ENCODE measurements around the gene GASK1A. TPM values are rescaled to one million over a fixed set of nuclear protein-coding genes. Genes with fewer than 3 reads are reported as not detected.

The GASK1A gene
- total and polyA plus RNA-seq, 2 of the 8 experiments (the other 6 are each of a cell fraction or from before 2014, with no cell fraction given), result 4.7 to 7.9 TPM

DNA sequence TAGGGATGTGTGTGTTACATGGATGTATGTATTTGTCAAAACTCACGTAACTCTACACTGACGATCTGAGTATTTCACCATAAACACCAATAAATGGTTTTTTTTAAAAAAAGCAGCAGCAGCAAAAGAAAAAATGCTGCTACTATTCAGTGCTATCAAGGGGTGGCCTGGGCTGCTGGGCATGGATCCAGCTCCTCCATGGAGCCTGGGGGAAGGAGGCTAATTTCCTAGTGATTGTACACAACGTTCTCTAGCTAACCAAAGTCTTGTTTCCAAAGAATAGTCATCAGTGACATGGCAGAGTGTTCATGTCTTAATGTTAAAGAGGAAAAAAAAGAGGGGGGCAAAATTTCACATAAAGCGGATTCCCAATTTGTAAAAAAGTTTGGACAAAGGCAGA lies 97.7 kb downstream of the GASK1A start (continued):
- TF ChIP-seq, protein P1, sequence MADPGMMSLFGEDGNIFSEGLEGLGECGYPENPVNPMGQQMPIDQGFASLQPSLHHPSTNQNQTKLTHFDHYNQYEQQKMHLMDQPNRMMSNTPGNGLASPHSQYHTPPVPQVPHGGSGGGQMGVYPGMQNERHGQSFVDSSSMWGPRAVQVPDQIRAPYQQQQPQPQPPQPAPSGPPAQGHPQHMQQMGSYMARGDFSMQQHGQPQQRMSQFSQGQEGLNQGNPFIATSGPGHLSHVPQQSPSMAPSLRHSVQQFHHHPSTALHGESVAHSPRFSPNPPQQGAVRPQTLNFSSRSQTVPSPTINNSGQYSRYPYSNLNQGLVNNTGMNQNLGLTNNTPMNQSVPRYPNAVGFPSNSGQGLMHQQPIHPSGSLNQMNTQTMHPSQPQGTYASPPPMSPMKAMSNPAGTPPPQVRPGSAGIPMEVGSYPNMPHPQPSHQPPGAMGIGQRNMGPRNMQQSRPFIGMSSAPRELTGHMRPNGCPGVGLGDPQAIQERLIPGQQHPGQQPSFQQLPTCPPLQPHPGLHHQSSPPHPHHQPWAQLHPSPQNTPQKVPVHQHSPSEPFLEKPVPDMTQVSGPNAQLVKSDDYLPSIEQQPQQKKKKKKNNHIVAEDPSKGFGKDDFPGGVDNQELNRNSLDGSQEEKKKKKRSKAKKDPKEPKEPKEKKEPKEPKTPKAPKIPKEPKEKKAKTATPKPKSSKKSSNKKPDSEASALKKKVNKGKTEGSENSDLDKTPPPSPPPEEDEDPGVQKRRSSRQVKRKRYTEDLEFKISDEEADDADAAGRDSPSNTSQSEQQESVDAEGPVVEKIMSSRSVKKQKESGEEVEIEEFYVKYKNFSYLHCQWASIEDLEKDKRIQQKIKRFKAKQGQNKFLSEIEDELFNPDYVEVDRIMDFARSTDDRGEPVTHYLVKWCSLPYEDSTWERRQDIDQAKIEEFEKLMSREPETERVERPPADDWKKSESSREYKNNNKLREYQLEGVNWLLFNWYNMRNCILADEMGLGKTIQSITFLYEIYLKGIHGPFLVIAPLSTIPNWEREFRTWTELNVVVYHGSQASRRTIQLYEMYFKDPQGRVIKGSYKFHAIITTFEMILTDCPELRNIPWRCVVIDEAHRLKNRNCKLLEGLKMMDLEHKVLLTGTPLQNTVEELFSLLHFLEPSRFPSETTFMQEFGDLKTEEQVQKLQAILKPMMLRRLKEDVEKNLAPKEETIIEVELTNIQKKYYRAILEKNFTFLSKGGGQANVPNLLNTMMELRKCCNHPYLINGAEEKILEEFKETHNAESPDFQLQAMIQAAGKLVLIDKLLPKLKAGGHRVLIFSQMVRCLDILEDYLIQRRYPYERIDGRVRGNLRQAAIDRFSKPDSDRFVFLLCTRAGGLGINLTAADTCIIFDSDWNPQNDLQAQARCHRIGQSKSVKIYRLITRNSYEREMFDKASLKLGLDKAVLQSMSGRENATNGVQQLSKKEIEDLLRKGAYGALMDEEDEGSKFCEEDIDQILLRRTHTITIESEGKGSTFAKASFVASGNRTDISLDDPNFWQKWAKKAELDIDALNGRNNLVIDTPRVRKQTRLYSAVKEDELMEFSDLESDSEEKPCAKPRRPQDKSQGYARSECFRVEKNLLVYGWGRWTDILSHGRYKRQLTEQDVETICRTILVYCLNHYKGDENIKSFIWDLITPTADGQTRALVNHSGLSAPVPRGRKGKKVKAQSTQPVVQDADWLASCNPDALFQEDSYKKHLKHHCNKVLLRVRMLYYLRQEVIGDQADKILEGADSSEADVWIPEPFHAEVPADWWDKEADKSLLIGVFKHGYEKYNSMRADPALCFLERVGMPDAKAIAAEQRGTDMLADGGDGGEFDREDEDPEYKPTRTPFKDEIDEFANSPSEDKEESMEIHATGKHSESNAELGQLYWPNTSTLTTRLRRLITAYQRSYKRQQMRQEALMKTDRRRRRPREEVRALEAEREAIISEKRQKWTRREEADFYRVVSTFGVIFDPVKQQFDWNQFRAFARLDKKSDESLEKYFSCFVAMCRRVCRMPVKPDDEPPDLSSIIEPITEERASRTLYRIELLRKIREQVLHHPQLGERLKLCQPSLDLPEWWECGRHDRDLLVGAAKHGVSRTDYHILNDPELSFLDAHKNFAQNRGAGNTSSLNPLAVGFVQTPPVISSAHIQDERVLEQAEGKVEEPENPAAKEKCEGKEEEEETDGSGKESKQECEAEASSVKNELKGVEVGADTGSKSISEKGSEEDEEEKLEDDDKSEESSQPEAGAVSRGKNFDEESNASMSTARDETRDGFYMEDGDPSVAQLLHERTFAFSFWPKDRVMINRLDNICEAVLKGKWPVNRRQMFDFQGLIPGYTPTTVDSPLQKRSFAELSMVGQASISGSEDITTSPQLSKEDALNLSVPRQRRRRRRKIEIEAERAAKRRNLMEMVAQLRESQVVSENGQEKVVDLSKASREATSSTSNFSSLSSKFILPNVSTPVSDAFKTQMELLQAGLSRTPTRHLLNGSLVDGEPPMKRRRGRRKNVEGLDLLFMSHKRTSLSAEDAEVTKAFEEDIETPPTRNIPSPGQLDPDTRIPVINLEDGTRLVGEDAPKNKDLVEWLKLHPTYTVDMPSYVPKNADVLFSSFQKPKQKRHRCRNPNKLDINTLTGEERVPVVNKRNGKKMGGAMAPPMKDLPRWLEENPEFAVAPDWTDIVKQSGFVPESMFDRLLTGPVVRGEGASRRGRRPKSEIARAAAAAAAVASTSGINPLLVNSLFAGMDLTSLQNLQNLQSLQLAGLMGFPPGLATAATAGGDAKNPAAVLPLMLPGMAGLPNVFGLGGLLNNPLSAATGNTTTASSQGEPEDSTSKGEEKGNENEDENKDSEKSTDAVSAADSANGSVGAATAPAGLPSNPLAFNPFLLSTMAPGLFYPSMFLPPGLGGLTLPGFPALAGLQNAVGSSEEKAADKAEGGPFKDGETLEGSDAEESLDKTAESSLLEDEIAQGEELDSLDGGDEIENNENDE (IDR thresholded peaks at IDR 0.05; ENCODE audit: insufficient replicate concordance, low read length), result no peak
- TF ChIP-seq POLR2AphosphoS5 (IDR thresholded peaks at IDR 0.05; ENCODE audit: low read depth, low read length), result no peak
